CD4-positive, alpha-beta T cell treated with Interferon alpha-2 for 1 hour (primary cell): ENCODE data around the gene MPRIP.
"Not testable (repeated sequence)": the region's sequence is repeated elsewhere in the genome, so short reads cannot be mapped to it uniquely, and the experiment has no call there.

ENCODE experiments used
- DNase-seq, 2 donors: peaks; one replicate each; pipeline ENCODE4 v3.0.0-alpha.2; 2020 to 2022

MPRIP gene

DNA sequence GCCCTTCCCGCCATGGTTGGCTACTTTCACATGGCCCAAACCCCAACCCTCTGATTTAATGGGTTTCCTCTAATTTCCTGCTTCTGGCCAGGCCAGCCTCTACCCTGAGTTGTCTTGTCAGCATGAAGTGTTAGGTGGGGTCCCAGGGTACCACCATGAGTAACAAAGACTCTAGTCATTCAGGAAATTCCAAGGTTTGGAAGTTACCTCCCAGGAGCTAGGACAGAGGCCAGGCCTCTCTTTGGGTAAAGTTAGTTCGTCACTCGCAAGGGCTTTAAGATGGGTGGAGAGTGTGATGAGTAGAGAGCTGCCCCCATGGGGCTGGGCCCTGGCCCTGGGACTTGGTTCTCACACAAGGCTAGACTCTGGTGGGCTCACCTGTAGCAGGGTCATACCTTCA lies 109.3 kb downstream of the MPRIP start:
- no peak for DNase-seq

DNA sequence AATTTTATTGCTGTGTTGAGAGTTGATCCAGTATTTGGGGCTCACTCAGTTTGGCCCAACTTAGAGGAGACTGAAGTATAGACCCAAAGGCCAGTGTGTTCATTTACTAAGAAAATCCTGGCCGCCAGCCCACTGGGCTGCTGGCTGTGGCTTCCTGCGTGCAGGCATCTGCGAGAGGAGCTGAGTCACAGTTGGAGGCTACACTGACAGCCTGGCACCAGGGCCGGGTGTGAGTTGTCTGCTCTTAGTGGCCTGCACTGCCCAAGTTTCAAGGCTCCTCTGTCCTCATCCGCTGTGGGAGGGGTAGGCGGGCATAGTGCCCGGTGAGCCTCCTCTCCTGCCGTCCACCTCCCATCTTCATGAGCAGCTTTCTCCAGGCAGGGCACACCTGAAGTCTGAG lies 109.7 kb downstream of the MPRIP start:
- DNase-seq, result peak in 1 of 2 donors; percentile 17

DNA sequence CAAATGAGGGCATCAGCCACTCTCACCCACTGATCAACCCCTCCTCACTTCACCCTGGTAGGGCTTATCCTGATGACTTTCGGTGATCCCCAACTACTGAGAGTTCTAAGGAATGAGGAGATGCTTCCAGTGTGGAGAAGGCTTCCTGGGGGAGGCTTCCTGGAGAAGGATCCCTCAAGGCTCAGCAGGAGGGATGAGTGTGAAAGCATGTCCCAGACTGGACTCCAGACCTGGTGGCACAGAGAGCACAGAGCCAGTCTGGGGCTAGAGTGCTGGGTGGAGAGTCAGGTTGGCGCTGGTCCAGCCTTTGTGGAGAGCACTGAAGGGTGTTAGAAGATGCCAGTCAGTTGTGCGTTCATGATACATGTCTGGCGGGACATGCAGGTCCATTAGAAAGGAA lies 110.1 kb downstream of the MPRIP start:
- no peak for DNase-seq

DNA sequence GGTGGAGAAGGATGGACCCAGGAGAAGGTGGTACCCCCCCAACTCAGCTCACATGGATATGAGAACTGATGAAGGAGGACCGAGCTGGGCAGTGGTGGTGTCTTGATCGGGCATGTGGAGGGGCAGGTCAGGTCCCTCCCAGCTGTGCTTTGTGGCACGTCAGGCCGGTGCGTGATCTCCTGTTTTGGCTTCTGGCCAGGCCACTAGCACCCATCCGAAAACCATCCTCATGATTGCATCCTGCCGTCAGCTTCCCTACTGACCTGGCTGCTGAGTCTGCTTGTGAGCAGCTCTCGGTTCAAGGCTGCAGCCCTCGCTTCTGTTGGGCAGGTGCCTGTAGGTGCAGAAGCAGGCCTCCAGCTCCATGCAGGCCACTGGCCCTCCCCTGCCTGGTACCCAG lies 110.8 kb downstream of the MPRIP start:
- no peak for DNase-seq

DNA sequence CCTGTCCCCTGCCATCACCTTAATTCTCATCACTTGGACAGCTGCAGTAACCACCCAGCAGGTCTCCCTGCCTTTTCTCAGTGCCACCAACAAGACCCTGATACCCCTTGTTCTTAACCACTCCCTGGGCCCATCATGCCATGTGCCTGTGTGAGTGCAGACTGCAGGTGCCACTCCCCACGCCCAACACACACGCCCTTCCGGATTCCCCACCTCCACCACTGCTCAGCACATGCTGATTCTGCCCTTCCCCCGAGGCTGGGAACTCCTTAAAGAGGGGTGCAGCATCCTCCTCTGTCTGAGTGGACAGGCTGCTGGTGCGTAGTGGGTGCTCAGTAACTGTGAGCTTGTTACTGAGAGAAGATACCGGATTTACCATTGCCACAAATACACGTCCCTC lies 111.5 kb downstream of the MPRIP start:
- no peak for DNase-seq

DNA sequence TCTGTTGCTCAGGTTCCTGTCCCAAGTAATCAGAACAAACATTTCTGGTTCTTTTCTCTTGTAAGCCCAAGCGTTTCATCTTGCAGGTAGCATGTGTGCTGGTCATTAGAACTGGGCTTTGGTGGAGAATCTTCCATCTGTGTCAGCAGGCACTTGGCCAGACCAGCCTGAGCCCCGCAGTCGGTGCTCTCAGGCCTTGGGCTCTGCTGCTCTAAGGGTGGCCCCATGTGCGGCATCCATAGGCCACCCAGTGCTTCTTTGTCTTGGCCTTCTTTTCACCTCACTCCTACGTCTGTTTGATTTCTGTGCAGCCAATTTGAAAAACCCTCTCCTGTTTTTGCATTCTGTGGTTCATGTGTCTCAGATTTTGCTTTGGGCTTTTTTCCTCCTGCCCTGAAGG lies 112.3 kb downstream of the MPRIP start:
- DNase-seq, result no peak

DNA sequence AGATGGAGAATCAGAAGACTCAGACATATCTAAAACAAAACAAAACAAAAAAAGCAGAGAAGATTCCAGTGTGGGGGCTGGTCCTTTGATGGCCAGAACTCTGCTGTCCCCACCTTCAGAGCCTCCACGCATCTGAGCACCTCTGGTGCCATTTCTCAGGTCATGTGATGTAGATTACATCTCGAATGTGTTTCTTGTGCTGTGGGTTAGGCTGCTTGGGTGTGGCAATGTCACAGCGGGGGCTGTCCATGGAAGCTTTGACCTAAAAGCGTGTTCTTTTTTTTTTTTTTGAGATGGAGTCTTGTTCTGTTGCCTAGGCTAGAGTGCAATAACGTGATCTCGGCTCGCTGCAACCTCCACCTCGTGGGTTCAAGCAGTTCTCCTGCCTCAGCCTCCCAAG lies 112.7 kb downstream of the MPRIP start:
- DNase-seq, result peak in 1 of 2 donors; percentile 35

DNA sequence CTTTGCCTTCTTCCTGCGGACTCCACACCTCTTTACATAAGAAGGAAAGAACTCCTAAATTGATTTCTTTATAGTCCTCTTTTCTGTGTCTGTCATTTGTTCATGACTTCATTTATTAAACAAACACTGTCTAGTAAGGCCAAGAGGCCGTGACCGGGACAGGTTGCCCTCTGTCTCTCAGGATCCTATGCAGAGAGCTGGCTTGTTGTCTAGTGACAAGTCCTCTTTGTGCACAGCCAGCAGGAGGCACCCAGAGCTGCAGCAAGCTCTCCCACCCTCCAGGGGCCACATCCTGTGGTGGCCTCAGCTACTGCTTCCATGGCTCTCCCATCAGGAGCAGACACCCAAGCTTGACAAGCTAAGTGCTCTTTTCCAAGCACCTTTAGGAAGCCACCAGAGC lies 113.3 kb downstream of the MPRIP start:
- DNase-seq, result peak in 1 of 2 donors; percentile 17

DNA sequence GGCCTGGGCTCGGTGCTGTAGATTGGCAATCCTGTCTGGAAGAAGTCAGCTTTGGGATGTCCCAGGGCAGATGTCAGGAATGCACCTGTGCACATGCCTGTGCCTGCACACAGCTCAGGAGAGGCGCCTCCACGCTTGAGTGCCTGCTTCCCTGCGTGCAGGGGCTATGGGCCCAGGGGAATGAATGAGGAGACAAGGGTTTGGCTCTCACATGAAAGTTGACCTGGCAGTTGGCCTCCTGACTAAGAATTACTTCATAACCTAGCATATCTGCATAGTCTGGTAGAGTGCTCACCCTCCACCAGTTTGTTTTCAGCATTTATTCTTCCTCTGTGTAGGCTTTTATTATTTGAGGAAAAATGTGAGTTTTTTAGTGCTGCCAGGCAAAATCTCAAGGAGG lies 113.8 kb downstream of the MPRIP start:
- no peak for DNase-seq

DNA sequence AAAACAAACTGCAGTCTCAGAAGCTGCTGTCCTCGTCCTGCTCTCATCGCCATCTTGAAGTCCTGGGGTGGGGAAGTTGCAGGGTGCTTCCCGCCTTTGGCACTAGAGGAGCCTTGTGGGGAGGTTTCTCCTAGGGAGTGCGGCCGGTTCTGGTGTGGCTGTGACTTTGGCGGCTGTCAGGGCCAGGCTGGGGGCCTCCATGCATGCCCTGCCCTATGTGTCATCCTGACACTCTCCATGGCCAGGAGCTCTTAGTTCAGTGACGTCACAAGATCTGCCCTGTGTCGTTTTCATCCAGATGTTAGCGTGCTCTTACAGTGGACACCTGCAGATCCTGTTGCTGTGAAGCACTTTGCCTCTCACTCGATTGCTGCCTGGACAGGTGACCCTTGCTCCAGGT lies 114.3 kb downstream of the MPRIP start:
- no peak for DNase-seq

DNA sequence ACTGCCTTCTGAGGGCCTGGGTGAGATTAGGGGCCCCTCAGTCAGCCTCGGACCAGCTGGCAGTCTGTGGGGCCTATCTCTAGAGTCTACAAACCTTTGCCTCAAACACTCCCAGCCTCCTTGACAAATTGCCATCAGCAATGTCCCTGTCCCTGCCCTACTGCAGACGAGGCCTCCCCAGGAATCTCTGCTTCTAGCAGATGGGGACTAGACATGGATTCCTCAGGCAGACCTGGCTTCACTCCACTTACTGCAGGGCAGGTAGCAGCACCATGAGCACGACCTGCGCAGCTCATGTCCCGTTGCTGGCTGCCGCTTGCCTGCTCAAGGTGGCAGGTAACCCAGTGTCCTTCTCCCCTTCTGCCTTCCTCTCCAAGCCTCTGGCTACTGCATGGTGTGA lies 114.8 kb downstream of the MPRIP start:
- DNase-seq, result no peak

DNA sequence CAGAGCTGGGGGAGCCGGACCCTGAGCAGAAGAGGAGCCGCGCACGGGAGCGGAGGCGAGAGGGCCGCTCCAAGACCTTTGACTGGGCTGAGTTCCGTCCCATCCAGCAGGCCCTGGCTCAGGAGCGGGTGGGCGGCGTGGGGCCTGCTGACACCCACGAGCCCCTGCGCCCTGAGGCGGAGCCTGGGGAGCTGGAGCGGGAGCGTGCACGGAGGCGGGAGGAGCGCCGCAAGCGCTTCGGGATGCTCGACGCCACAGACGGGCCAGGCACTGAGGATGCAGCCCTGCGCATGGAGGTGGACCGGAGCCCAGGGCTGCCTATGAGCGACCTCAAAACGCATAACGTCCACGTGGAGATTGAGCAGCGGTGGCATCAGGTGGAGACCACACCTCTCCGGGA lies 116.2 kb downstream of the MPRIP start:
- DNase-seq, result not testable (repeated sequence)

DNA sequence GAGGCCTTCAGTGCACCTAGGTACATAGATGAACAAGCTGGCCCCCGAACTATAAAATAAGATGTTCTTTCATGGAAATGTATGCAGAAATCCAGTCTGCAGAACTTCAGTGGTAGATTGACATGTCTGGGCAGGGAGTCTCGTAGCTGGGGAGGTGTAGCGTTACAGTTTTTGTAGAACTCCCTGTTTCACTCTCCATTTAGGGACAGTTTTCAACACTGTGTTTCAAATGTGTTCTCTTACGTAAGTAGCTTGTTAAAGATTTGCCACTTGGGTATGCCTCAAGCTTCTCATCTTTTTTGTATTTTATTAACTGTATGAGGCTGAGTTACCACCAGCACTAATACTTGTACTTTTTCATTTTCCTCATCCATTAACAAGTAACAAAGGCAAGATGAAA lies 117.3 kb downstream of the MPRIP start:
- DNase-seq, result no peak

DNA sequence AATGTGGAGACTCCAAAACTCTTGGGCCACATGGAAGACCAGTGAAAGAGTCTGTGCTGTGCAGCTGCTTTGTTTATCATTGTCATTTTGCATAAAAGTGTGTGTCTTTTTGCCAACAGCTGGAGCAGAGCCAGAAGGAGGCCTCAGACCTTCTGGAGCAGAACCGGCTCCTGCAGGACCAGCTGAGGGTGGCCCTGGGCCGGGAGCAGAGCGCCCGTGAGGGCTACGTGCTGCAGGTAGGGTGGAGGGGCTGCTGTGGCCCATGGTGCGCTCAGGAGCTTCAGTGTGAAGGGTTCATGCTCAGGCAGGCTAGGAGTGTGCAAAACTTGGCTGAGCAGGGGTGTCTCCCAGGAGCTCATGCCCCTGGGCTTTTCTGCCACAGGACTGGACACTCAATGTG lies 118.9 kb downstream of the MPRIP start:
- DNase-seq, result no peak

DNA sequence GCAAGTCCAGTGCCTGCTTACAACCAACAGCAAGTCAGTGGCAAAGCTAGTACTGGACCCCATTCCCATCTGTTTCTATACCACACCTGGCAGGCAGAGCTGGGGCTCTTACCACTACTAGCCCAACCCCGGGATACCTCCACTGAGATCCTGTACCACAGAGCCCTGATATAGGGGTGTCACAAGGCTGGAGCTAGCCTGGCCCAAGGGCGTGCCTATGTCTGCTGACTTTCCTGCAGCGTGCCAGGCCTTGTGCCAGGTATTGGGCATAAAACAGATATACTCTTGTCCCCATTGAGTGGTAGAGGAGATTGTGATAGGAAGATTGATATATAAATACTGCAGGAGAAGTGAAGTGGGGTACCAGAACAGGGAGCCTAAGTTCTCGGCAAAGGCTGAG lies 119.5 kb downstream of the MPRIP start:
- DNase-seq, result no peak

DNA sequence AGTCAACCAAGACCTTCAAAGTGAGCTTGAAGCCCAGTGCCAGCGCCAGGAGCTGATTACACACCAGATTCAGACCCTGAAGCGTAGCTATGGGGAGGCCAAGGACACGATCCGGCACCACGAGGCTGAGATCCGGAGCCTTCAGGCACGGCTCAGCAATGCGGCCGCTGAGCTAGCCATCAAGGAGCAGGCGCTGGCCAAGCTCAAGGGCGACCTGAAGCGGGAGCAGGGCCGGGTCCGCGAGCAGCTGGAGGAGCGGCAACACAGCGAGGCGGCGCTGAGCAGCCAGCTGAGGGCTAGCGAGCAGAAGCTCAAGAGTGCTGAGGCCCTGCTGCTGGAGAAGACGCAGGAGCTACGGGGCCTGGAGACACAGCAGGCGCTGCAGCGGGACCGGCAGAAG lies 121.9 kb downstream of the MPRIP start:
- no peak for DNase-seq

DNA sequence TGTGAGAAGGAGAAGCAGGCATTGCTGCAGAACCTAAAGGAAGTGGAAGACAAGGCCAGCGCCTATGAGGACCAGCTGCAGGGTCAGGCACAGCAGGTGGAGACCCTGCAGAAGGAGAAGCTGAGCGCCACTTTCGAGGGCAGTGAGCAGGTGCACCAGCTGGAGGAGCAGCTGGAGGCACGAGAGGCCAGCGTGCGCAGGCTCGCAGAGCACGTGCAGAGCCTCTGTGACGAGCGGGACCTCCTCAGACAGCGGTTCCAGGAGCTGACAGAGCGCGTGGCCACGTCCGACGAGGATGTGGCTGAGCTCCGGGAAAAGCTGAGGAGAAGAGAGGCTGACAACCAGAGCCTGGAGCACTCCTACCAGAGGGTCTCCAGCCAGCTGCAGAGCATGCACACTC lies 122.4 kb downstream of the MPRIP start:
- DNase-seq, result no peak

DNA sequence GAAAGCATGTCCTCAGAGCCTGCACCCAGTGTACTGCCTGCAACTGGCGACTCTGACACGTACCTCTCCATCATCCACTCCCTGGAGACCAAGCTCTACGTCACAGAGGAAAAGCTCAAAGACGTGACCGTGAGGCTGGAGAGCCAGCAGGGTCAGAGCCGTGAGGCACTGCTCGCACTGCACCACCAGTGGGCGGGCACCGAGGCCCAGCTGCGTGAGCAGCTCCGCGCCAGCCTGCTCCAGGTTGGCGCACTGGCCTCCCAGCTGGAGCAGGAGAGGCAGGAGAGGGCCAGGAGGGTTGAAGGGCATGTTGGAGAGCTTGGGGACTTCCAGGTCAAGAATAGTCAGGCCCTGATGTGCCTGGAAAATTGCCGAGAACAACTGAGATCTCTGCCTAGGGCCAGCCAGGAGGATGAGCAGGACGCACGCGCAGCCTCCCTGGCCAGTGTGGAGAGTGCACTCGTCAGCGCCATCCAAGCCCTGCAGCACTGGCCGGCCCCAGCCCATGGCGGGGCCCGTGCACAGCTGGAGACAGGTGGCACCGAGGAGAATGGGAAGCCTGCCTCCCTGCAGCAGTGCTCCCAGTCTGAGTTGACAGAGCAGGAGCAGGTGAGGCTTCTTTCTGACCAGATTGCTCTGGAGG lies 123.5 kb downstream of the MPRIP start:
- DNase-seq, result no peak

DNA sequence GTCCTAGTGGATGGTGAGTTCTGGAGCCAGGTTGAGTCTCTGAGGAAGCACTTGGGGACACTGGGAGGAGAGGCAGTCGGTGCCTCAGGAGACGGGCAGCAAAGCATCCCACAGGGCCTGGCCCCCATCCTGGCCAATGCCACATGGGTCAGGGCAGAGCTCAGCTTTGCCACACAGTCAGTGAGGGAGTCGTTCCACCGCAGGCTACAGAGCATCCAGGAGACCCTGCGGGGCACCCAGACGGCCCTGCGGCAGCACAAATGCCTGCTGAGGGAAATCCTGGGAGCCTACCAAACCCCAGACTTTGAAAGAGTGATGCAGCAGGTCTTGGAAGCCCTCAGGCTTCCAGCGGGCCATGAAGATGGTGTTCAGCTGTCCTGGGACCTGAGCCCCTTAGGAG lies 124.2 kb downstream of the MPRIP start:
- DNase-seq, result no peak

DNA sequence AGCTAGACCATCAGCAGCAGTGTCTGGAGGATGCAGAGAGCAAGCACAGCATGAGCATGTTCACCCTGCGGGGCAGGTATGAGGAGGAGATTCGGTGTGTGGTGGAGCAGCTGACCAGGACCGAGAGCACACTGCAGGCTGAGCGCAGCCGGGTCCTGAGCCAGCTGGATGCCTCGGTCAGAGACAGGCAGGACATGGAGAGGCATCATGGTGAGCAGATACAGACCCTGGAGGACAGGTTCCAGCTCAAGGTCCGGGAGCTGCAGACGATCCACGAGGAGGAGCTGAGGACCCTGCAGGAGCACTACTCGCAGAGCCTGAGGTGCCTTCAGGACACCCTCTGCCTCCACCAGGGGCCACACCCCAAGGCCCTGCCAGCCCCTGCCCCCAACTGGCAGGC lies 125.1 kb downstream of the MPRIP start:
- no peak for DNase-seq

DNA sequence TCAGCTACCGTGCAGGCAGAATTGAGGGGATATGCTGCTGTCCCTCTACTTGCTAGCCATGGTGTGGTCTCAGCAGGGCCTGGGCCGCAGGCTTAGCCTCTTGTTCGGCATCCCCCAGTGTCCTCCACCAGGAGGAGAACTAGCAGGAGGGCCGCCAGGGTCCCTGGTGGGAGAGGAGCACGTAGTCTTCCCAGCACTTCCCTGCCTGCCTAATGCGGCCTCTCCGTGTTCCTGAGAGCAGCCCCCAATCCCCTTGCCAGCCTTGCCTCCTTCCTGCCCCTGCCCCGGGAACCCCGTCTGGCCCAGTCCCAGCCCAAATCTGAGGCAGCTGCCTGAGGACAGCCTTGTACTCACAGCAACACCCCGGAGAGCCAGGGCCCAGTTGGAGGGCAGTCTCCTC lies 125.7 kb downstream of the MPRIP start:
- DNase-seq, result no peak

DNA sequence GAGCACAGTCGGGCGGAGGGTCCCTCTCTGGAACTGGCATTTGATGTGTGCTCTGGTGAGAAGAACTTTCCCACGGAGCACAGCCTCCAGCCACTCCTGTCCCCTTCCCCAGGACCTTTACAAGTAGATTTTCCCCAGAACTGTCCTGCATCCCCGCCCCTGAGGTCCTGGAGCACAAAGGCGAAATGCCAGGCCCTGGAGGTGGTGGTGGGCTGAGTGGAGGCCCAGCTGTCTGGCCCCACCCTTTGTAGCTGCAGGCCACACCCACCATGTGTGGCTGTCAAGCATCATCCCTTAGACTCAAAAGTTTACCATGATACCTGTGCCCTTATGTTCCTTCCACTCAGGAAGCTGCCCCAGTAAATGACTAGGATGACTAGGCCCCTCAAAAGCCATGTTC lies 126.1 kb downstream of the MPRIP start:
- DNase-seq, result no peak

DNA sequence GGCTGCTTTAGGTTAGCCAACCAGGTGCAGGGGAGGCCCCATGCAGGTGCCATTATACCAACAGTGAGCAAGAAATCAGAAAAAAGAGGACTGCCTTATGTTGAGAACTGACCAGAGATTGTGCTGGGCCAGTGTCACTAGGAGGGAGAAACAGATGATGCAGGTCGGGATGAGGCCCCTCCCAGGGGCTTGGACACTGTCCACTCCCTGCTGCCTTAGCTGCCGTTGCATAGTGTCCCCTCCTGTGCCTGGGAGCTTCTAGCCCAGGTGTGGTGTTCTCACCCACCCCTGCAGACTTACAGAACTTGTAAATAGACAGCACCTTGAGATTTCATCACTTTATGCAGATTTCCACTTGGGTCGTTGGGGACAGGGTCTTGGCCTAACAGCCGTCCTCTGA lies 127.1 kb downstream of the MPRIP start:
- DNase-seq, result no peak

DNA sequence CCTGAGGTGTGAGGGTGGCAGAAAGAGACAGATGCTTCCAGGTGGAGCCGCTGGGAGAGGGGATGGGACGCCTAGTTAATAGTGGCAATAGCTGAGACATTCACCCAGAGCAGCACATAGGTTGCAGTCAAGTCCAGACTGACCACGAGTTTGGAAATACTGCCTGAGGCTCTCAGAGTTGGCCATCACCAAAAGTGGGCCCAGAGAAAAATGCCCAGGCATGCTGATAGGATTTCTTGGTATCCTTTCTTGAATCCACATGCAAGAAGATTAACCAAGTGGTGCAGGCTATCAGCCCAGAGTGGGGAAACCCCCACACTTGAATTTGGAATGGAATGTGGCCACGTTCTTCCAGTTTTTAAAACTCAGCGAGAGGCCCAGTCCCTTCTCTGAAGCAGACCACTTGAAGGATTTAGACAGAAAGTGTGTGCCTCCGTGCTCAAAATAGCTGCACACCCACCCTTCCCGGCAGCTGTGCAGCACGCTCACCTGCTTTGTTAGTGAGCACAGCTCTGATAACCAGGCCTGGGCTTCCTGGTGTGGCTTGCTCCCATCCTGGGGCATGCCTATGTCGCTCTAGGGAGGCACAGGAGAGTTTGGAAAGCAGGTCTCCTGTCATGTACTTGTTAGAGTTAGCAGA lies 128.2 kb downstream of the MPRIP start:
- DNase-seq, result no peak

DNA sequence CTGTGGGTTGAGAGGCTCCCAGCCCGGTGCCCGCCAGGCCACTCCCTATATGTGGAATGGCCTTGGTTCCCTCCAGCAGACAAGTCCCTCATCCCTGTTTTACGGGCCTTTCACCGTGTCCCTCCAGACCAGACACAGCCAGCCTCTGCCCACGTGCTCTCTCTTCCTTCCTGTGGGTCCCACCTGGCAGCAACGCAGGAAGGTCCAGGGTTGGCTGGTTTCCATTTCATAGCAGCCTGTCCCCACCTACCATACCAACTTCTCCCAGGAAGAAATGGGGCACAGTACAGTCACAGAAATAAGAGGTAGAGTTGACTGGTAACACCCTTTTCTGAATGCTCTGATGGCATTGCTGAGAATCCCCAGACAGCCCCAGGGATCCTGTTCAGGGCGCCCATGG lies 128.9 kb downstream of the MPRIP start:
- DNase-seq, result no peak
